RWPE1 (cell line): ENCODE results near the gene IFT122.

Experiments
- CTCF ChIA-PET: fragments of 350-600 bp; sonication (Branson Sonifier 250); formaldehyde crosslinking; extraction: SDS; loops from one replicate; lab custom pipeline; 2021; lab: Yijun Ruan, JAX
- POLR2A ChIA-PET: fragments of 400-600 bp; formaldehyde crosslinking; extraction: SDS; loops from one replicate; lab custom pipeline; 2020; ENCODE audit warnings: antibody characterized with exemption; ENCODE audit not compliant: low non-redundant PET; lab: Yijun Ruan, JAX
- DNase-seq: peaks from one replicate; pipeline ENCODE4 v3.0.0; 2012; ENCODE audit warnings: low spot score
- H3K27ac ChIP-seq: fragments of 450-650 bp; 2 replicates; pipeline ENCODE4 v1.5.1; 2017
- CTCF ChIP-seq: fragments of 450-650 bp; conservative IDR thresholded peaks from 2 replicates; pipeline ENCODE4 v1.5.1; 2017; ENCODE audit warnings: low read depth, mild to moderate bottlenecking

Gene IFT122

GRCh38 chr3:129415378-129415777 is 24.6 kb upstream of the IFT122 start:
- H3K27ac ChIP-seq: no peak overlapping the region
- ChIA-PET POLR2A (no interaction called here), CTCF (interaction anchor here (0.5 kb wide), 1 partner anchor 474 kb away, joined by 4 read pairs; no protein-coding TSS in a partner anchor)
- no peak for DNase-seq
- no peak for TF ChIP-seq CTCF

GRCh38 chr3:129415830-129416229 is 24.2 kb upstream of the IFT122 start:
- no peak for TF ChIP-seq CTCF
- ChIA-PET CTCF (interaction anchor here (0.5 kb wide), 1 partner anchor 88 kb away, joined by 4 read pairs; no protein-coding TSS in a partner anchor), POLR2A (no interaction called here)
- H3K27ac ChIP-seq: no peak overlapping the region
- DNase-seq: no peak

GRCh38 chr3:129416415-129416814 is 23.6 kb upstream of the IFT122 start:
- POLR2A ChIA-PET: no interaction called here
- no peak for TF ChIP-seq CTCF
- CTCF ChIA-PET: interaction anchor here (0.5 kb wide), 1 partner anchor 89 kb away, joined by 4 read pairs; no protein-coding TSS in a partner anchor
- DNase-seq: no peak
- no peak overlapping the region for H3K27ac ChIP-seq

GRCh38 chr3:129417326-129417725 is 22.7 kb upstream of the IFT122 start:
- H3K27ac ChIP-seq: no peak overlapping the region
- CTCF ChIA-PET: interaction anchor here (0.7 kb wide), 1 partner anchor 13 kb away, joined by 4 read pairs; no protein-coding TSS in a partner anchor
- POLR2A ChIA-PET: no interaction called here

GRCh38 chr3:129418041-129418973 is 21.7 kb upstream of the IFT122 start:
- ChIA-PET CTCF (interaction anchor here (0.7 kb wide), 1 partner anchor 13 kb away, joined by 4 read pairs; no protein-coding TSS in a partner anchor), POLR2A (no interaction called here)
- TF ChIP-seq CTCF: no peak
- DNase-seq: no peak
- H3K27ac ChIP-seq: no peak overlapping the region

More at GRCh38 chr3:129417326-129417725, 22.7 kb upstream of the IFT122 start:
- no peak for TF ChIP-seq CTCF
- DNase-seq: no peak

GRCh38 chr3:129419476-129419875 is 20.5 kb upstream of the IFT122 start:
- TF ChIP-seq CTCF: no peak
- DNase-seq: no peak
- H3K27ac ChIP-seq: no peak overlapping the region
- ChIA-PET CTCF (interaction anchor here (0.7 kb wide), 1 partner anchor 9 kb away, joined by 6 read pairs; no protein-coding TSS in a partner anchor), POLR2A (no interaction called here)
